ENCODE data around the gene NUDT22.

GRCh38 chr11:64186492-64187165, 39.4 kb upstream of the NUDT22 start:
- no peak for TF ChIP-seq EP300 (IDR thresholded peaks at IDR 0.05)
- no peak for TF ChIP-seq POLR2A (IDR thresholded peaks at IDR 0.05; ENCODE audit: low read depth)
